ENCODE results near the gene NLRX1.
"Not testable (repeated sequence)": the region's sequence is repeated elsewhere in the genome, so short reads cannot be mapped to it uniquely, and the experiment has no call there.

The NLRX1 gene

GRCh38 chr11:119188067-119188466 lies 19.5 kb downstream of the NLRX1 start:
- no peak for DNase-seq

DNA sequence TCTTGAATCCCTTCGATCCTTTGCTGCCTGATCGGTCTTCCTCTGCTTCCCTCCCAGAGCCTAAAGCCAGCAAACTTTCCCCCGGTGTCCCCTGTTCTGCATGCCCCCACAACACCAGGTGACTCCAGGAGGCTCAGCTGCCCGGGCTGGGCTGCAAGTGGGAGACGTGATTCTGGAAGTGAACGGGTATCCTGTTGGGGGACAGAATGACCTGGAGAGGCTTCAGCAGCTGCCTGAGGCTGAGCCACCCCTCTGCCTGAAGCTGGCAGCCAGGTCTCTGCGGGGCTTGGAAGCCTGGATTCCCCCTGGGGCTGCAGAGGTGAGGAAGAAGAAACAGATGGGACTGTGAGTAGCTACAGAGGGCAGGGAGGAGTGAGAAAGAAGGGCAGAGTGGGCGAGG lies 20.4 kb downstream of the NLRX1 start:
- no peak for DNase-seq

DNA sequence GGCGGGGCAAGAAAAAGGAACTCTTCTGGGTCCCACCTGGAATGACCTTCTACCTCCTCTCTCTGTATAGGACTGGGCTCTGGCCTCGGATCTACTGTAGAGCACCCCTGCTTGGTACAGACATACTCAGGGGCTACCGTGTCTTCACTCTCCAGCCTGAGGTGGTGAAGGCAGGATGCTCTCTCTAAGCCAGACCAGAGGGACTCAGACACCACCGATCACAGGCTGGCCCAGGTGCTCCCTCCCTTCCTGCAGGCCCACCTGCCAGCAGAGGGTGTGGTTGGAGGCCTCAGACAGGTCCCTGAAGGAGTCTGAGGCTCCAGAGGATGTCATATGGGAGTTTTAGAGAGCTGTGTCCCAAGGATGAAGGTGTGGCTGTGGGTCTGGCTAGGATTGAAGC lies 20.9 kb downstream of the NLRX1 start:
- DNase-seq, result no peak

DNA sequence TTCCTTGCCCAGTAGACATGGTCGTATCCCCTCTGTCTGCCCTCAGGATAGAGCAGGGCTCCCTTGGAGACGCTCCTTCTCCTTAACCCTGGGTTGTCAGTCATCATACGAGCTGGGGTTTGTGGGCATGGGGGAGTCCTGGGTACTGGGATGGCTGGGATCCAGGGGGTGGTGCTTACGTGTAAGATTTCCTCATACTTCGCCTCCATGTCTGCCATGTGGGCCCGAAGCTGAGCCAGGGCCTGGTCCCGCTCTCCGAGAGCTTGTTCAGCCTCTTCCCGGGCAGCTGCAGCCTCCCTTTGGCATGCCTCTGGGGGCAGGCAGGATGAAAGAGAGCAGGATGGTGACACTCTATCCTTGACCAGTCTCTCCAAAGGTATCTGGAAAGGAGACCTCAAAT lies 22.0 kb downstream of the NLRX1 start:
- no peak for DNase-seq

- DNase-seq, result not testable (repeated sequence)
Observed at GRCh38 chr11:119191265-119191664, 22.7 kb downstream of the NLRX1 start.

- peak; percentile 70 to 84 for DNase-seq
Observed at GRCh38 chr11:119192111-119192510, 23.6 kb downstream of the NLRX1 start.

GRCh38 chr11:119193001-119193400 lies 24.5 kb downstream of the NLRX1 start:
- DNase-seq, result no peak

GRCh38 chr11:119193626-119194025 lies 25.1 kb downstream of the NLRX1 start:
- no peak for DNase-seq

GRCh38 chr11:119194811-119195440 lies 26.4 kb downstream of the NLRX1 start:
- peak; percentile 36 to 56 for DNase-seq

DNA sequence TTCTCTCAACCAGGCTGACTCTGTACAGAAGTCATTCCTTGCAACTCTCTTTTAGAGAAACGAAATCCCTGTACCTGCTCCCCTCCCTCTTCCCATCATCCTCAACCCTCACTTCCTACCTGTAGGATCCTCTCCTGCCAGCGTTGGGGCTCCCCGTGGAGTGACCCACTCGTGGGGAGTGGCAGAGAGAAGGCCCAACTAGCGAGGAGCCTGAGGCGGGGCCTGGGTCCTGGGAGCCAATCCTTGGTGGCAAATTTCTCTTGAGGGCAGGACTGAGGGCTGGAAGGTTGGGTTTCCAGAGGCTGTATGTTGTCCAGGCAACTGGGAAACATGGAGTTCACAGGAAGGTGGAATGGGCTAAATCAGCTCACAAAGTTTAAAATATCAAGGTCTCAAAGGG lies 27.2 kb downstream of the NLRX1 start:
- DNase-seq, result peak in 1 of 2 donors; percentile 22

GRCh38 chr11:119196833-119197483 lies 28.4 kb downstream of the NLRX1 start:
- DNase-seq, result peak; percentile 80 to 94

GRCh38 chr11:119198925-119199324 lies 30.4 kb downstream of the NLRX1 start:
- no peak for DNase-seq

DNA sequence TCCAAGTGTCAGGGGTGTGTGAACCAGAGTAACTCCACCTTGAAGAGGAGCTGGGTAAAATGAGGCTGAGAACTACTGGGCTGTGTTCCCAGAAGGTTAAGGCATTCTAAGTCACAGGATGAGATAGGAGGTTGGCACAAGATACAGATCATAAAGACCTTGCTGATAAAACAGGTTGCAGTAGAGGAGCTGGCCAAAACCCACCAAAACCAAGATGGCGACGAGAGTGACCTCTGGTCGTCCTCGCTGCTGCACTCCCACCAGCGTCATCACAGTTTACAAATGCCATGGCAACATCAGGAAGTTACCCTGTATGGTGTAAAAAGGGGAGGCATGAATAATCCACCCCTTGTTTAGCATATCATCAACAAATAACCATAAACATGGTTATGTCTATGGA lies 32.7 kb downstream of the NLRX1 start:
- not testable (repeated sequence) for DNase-seq

DNA sequence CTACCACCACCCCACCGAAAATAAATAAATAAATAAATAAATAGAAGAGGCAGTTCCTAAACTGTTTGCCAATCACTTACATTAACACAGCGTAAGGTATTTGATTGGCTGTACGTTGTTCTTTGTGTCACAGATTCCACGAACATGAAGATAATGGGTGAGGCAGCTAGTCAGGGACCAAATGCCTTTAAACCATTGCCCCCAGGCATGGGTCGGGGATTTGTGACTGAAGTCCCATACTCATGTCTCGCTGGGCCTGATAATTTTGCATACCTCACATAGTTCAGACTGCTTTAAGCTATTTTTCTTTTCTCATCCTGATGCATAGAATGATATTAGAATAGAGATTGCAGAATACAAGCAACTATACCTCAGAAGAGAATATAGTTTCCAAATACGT lies 34.0 kb downstream of the NLRX1 start:
- no peak for DNase-seq

- DNase-seq, result no peak
Observed at GRCh38 chr11:119204066-119204465, 35.5 kb downstream of the NLRX1 start.

- peak; percentile 69 to 71 for DNase-seq
Observed at GRCh38 chr11:119205080-119205479, 36.6 kb downstream of the NLRX1 start.

DNA sequence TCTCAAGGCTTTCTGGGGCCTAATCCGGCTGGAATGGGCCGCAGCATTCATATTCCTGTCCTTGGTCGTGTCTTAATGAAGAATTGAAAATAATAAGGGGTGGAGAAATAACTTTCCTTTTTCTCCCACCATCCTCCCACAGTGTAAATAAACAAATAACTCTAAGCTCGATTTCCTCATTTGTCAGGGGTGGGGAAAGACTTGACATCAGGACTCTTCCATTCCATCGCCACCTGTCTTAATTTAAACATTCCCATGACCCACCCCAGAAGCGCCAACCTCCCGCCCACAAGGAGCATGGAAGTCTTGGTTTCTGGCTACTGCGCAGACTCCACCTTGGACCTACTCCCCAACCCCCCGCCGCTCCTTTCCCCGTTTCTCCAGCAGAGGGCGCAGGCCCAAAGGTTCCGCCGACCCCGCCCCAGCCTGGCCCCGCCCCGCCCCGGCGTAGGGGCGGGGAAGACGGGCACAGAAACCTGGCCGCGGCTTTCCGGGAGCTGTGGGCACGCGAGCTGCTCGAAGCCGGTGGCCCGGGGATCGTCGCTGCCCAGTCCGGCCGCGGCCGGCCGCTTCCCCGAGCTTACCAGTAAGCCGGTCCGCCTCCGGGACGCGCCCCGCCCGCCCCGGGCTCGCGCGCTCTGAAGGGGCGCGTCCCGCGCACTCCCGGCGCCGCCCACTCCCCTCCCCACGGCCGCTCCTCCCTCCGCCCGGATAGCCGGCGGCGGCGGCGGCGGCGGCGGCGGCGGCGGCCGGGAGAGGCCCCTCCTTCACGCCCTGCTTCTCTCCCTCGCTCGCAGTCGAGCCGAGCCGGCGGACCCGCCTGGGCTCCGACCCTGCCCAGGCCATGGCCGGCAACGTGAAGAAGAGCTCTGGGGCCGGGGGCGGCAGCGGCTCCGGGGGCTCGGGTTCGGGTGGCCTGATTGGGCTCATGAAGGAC lies 37.3 kb downstream of the NLRX1 start, which contains the start of gene CBL:
Gene CBL, plus strand, starts transcription at position 766 of the 937 bp plus-strand sequence. Its CDS starts 79 bp downstream, at position 845.
- DNase-seq, result peak; percentile 87 to 99

DNA sequence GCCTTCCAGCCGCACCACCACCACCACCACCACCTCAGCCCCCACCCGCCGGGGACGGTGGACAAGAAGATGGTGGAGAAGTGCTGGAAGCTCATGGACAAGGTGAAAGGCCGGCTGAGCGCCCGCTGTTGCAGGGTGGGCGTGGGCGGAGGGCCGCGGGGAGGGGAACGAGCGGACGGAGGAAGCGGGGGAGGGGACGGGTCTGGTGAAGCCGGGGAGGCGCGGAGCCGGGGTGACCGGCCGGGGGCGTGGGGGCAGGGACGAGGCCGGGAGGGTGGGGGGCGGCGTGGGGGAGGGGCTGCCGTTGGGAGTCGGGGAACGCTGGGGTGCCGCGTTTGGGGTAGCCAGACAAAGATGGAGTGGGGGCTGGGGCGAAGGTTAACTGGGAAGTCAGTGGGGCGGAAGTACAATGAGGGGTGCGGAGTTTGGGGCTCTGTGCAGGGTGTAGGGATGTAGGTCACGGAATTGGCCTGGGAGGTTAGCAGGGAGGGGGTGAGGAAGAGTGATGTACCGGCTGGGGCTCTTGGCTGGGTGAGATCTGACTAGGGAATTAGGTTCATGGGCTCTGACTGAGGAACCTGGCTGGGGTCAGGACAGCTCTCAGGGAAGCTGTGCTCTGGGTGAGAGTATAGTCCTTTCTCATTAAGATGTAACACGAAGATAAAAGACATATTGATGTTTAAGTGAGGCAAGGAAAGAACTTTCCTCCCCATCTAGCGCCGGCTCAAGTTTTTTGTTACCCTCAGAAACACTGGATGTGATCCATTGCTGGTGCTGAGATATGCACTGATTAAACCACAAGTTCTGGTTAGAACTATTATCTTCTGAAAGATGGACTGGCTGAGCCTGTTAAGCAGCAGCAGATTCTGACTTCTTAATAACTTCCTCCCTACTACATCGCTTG lies 38.2 kb downstream of the NLRX1 start:
- peak; percentile 62 to 66 for DNase-seq

DNA sequence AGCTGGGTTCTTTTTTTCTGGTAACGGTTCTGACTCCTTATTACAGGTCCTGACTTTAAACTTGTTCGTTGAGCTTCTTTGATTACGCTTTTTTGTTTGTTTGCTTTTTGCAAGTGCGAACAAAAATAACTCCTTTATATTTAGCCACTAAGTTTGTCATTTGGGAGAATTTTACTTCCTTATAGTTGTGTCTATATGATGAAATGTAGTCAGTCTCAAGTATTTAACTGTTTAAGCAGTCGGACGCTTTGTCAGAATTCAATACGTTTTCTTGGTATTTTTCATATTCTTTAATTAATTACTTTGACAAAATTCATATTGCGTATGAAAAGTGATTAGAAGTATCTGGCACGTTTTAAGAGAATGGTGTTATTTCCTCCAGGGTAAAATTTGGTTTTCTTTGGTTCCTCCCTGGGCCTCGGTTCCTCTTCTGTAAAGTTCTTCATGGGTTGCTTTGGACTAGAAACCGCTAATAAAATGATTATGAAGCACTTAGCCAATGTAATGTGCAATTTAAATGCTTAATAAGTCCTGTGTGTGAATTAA lies 39.0 kb downstream of the NLRX1 start:
- DNase-seq, result peak; percentile 28 to 55

- DNase-seq, result no peak
Observed at GRCh38 chr11:119209186-119209585, 40.7 kb downstream of the NLRX1 start.

DNA sequence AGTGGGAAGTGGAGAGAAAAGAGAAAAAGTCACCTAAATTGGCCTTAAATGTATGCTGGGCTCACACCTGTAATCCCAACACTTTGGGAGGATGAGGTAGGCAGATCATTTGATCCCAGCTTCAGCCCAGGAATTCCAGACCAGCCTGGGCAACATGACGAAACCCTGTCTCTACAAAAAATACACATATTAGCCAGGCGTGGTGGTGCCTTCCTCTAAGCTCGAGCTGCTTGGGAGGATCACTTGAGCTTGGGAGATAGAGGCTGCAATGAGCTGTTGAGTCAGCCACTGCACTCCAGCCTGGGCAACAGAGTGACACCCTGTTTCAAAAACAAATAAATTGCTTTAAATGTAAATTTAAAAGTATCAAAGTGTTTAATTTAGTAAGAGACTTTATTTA lies 41.5 kb downstream of the NLRX1 start:
- peak in 1 of 2 donors; percentile 39 for DNase-seq
